Measurements from ENCODE around the gene SNTG2. TPM values are rescaled to one million over a fixed set of nuclear protein-coding genes. Genes with fewer than 3 reads are reported as not detected.

SNTG2 gene
- total and polyA plus RNA-seq, 9 donors: 0.17 to 5.7 (median 1.3) TPM; not detected in 1

- H3K4me1 ChIP-seq (ENCODE audit: insufficient read depth): no peaks in the 10 kb centered on the region
- no peak overlapping the region for H3K27ac ChIP-seq
- intact Hi-C loops (cut with DNase I): no loop called here
- H3K4me3 ChIP-seq: no peak overlapping the region
- TF ChIP-seq CTCF (IDR thresholded peaks at IDR 0.05) (no peak), POLR2A (IDR thresholded peaks at IDR 0.05) (no peak)
- no peaks in the 10 kb centered on the region for H3K27me3 ChIP-seq
- WGBS, 3 donors: 89 to 94% (median 92%) methylated on average over 14 of the region's 14 CpGs
- H3K36me3 ChIP-seq: no peaks in the 10 kb centered on the region
- DNase-seq: no peak
- no peaks in the 10 kb centered on the region for H3K9me3 ChIP-seq
These were observed 216.3 kb downstream of the SNTG2 start for GRCh38 chr2:1166976-1167375.

GRCh38 chr2:1168846-1169245, 218.2 kb downstream of the SNTG2 start:
- Histone ChIP-seq H3K9me3 (no peaks in the 10 kb centered on the region), H3K27ac (no peak overlapping the region), H3K27me3 (no peaks in the 10 kb centered on the region), H3K36me3 (no peaks in the 10 kb centered on the region), H3K4me1 (ENCODE audit: insufficient read depth) (no peaks in the 10 kb centered on the region), H3K4me3 (no peak overlapping the region)
- no peak for DNase-seq
- intact Hi-C loops (cut with DNase I): no loop called here
- WGBS, 3 donors: 77 to 83% (median 79%) methylated on average over 10 of the region's 10 CpGs
- TF ChIP-seq CTCF (IDR thresholded peaks at IDR 0.05): no peak
- TF ChIP-seq POLR2A (IDR thresholded peaks at IDR 0.05): no peak
- TF ChIP-seq EP300 (IDR thresholded peaks at IDR 0.05): no peak

GRCh38 chr2:1169291-1169949, 218.8 kb downstream of the SNTG2 start:
- WGBS, 3 donors: 70 to 84% (median 80%) methylated on average over 13 of the region's 13 CpGs
- no peak overlapping the region for H3K4me3 ChIP-seq
- intact Hi-C loops (cut with DNase I): no loop called here
- no peaks in the 10 kb centered on the region for H3K36me3 ChIP-seq
- no peaks in the 10 kb centered on the region for H3K9me3 ChIP-seq
- TF ChIP-seq CTCF (IDR thresholded peaks at IDR 0.05): no peak
- no peak for TF ChIP-seq EP300 (IDR thresholded peaks at IDR 0.05)
- TF ChIP-seq POLR2A (IDR thresholded peaks at IDR 0.05): no peak
- DNase-seq: no peak
- H3K4me1 ChIP-seq (ENCODE audit: insufficient read depth): no peaks in the 10 kb centered on the region
- H3K27ac ChIP-seq: no peak overlapping the region
- H3K27me3 ChIP-seq: no peaks in the 10 kb centered on the region

GRCh38 chr2:1170241-1170640, 219.6 kb downstream of the SNTG2 start:
- H3K27me3 ChIP-seq: no peaks in the 10 kb centered on the region
- H3K9me3 ChIP-seq: no peaks in the 10 kb centered on the region
- intact Hi-C loops (cut with DNase I): no loop called here
- H3K4me1 ChIP-seq (ENCODE audit: insufficient read depth): no peaks in the 10 kb centered on the region
- WGBS, 3 donors: 53 to 61% (median 54%) methylated on average over 15 of the region's 15 CpGs
- H3K27ac ChIP-seq: no peak overlapping the region
- H3K4me3 ChIP-seq: no peak overlapping the region
- no peak for DNase-seq
- TF ChIP-seq CTCF (IDR thresholded peaks at IDR 0.05) (no peak), EP300 (IDR thresholded peaks at IDR 0.05) (no peak), POLR2A (IDR thresholded peaks at IDR 0.05) (no peak)
- H3K36me3 ChIP-seq: no peaks in the 10 kb centered on the region
